SHP77 (cell line): Measurements from ENCODE around the gene CASP10.

Experiments
- DNase-seq, 2 experiments: peaks; one replicate each; lab custom pipeline; 2025; lab: John Stamatoyannopoulos, UW

The CASP10 gene

DNA sequence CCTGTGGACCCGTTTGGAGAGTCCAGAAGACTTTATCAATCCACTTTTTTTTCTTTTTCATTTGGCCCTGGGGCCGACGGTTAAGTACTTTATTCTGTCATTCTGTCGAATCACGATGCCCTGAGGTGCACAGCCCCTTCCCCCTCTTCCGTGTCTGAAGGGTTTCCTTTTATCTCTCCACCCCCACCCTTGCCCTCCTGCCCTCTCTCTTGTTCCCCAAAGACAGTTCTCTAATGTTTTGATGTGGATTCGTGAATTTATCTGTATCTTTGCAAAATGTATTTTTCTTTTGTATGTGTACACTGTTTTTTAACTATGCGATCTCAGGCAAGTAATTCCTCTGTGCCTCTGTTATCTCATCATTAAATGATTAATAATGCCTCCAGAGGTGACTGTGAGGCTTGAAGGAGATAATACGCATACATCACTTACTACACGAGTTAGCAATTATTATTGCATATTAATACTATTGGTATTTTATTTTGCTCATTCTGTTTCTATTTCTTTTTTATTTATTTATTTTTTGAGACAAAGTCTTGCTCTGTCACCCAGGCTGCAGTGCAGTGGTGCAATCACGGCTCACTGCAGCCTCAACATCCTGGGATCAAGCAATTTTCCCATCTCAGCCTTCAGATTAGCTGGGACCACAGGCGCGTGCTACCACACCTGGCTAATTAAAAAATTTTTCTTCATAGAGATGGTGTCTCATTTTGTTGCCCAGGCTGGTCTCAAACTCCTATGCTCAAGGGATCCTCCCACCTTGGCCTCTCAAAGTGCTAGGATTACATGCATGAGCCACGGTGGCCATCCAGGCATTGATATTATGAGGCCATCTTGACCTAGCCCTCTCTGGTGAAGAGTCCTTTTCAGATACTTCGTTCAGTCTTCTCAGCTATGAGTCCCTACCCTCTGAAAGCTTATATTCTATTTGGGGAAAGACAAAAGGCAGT is 76.0 kb downstream of the CASP10 start:
- DNase-seq: no peak

GRCh38 chr2:201260302-201260800 is 77.4 kb downstream of the CASP10 start, which contains the start of gene CASP8:
Gene CASP8 (plus strand): TSS chr2:201260536. CDS start chr2:201266487, 5,951 bp downstream.
- DNase-seq: no peak

GRCh38 chr2:201261471-201261870 is 78.5 kb downstream of the CASP10 start:
- DNase-seq: no peak

DNA sequence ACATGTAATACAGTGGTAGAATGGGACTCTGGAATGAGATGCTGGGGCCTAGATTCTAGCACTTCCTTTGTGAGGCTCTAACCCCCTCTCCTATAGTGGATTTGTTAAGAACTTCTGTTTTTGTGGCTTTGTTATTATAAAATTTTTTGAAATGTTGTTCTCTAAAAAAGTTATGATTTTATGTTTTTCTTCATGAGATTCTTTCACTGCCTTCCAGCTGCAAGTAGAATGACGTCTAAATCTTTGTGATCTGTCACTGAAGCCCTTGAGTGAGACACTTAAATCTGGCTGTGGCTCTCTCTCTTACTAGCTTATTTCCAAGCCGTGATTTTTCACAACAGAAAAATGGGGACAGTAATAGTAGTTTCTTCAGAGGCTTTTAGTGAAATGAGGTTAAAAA is 79.0 kb downstream of the CASP10 start:
- no peak for DNase-seq

DNA sequence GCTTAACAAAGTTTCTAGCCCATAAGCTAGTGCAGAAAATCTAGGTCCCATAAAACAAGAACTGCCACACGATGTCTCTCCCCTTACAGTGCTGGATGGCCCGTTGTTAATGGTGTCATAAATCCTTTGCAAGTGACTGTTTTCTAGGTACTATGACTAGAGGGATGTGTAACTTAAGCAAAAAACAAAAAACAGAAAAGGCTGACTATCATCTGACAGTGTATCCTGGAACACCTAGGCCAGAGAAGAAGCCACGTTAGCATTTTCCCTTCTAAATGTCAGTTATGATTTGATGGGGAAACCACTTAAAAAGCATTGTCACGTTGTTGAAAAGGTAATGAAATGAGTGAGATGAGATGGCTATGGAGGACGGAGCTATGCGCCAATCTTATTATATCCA is 79.8 kb downstream of the CASP10 start:
- no peak for DNase-seq

DNA sequence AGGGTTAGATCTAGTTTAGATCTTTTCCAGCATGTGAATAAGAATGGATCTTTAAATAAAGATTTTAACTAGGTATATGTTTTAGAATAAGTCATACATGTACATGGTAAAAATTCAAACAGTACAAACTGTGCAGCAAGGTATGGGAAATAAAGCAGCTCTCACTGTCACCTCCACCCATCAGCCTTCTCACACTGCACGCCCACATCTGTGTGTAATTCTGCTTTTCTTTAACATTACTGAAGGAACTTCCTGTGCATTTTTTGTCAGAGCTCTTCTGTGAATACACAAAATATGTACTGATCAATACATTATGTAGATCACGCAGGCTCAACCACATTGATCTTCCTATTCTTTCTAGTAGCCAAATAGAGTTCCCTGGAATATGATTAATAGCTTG is 80.8 kb downstream of the CASP10 start:
- no peak for DNase-seq

DNA sequence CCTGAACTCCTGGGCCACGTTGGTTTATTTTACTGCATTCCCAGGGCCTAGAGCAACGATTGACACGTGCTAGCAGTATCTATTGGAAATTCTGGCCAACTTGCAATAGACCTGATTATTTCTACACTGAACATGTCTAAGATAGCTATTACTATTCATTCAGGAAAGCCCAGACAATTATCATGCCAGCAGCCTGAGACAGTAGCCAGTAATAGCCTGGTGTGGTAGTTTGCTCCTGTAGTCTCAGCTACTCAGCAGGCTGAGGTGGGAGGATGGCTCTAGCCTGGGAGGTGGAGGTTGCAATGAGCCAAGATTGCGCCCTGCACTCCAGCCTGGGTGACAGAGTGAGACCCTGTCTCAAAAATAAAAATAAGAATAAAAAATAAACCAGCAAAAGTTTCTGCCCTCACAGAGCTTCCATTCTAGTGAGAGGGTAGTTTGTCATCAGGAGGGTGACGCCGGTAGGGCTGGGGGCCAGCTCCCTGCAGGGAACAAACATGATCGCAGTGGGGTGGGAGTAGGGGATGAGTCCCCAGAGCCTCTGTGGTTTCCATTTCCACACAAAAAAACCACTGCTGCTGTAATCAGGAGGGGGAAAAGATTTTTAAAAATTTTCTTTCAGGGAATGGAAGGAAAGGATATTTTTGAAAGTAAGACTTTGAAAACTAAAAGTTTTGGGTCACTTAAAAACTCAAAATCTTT is 81.7 kb downstream of the CASP10 start:
- no peak for DNase-seq

- DNase-seq: no peak
These were observed 83.7 kb downstream of the CASP10 start for GRCh38 chr2:201266629-201267028.

GRCh38 chr2:201267278-201268030 is 84.5 kb downstream of the CASP10 start:
- no peak for DNase-seq

- DNase-seq: no peak
These were observed 86.8 kb downstream of the CASP10 start for GRCh38 chr2:201269764-201270163.

- DNase-seq: no peak
These were observed 87.5 kb downstream of the CASP10 start for GRCh38 chr2:201270293-201271001.

DNA sequence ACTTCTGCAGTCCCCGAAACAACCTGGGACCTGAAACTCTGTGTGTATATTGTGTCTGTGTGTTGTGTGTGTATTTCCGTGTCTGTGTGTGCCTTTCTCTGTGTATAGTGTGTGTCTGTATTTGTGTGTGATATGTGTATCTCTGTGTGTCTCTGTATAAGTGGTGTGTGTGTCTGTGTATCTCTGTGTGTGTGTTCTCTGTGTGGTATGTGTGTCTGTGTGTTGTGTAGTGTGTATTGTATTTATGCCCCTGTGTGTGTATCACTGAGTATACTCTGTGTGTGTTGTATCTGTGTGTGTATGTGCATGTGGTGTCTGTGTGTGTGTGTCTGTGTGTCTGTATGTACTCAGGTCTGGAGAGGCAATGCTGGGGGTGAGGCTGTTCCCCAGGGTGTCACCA is 89.0 kb downstream of the CASP10 start:
- no peak for DNase-seq

- DNase-seq: no peak
These were observed 90.5 kb downstream of the CASP10 start for GRCh38 chr2:201273330-201273983.

GRCh38 chr2:201275069-201275468 is 92.1 kb downstream of the CASP10 start:
- DNase-seq: no peak

- DNase-seq: no peak
These were observed 93.0 kb downstream of the CASP10 start for GRCh38 chr2:201275990-201276389.

- no peak for DNase-seq
These were observed 93.6 kb downstream of the CASP10 start for GRCh38 chr2:201276511-201276910.
